PC-3 (cell line): ENCODE results near the gene MSMP.

ENCODE experiments used
- CTCF ChIP-seq: fragments of 300-600 bp; sonication (generic); conservative IDR thresholded peaks from 2 replicates; pipeline ENCODE4 v1.5.1; 2017; ENCODE audit warnings: antibody characterized with exemption, low read depth, mild to moderate bottlenecking, low read length
- EZH2 ChIP-seq: fragments of 300-600 bp; sonication (generic); IDR thresholded peaks from one replicate; pipeline ENCODE4 v1.6.1; 2017; ENCODE audit warnings: antibody characterized with exemption, mild to moderate bottlenecking, low read length; ENCODE audit not compliant: unreplicated experiment

DNA sequence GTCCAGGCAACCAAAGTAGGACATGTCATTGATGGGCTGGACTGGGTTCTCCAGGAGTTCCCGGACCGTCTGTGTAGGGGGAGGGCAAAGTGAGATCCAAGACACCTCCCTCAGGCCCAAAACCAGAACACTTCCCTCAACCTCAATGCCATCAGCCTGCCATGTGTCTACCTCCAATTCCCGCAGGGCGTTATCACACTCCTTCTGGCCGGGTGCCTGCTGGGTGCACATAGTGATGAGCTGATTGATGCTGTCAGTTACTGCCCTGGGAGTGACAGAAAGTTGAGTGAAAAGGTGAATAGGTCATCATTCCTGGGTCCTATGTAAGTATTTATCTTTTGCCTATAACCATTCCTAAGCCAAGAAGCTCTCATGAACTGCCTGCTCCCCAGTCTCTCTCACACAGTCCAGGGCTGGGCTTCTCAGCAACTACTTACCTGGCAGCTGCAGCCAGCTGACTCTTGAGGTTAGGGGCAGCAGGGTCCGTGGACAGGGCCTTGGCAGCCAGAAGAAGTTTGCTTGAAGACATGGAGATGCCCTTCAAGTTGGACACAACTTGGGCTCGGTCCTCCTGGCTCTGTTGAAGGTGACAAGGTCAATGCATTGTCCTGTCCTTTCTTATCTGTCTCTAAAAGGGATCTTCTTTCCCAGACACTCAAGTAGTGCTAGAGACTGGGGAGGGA, 43.1 kb downstream of the MSMP start:
- TF ChIP-seq CTCF: no peak
- TF ChIP-seq EZH2: no peak
